A172 (cell line): Measurements from ENCODE around the gene CALM1. TPM values are rescaled to one million over a fixed set of nuclear protein-coding genes. Genes with fewer than 3 reads are reported as not detected.

ENCODE experiments used
- DNase-seq: peaks from one replicate; pipeline ENCODE4 v3.0.0-alpha.2; 2015; ENCODE audit warnings: low spot score
- total RNA-seq: library from RNA; depleted of rRNA; stranded (reverse); fragments of >200 nt; shearing (Covaris generic); gene quantifications from 2 replicates; pipeline ENCODE4 v1.2.3, GENCODE V29; 2014

Gene CALM1
- total RNA-seq, 1 experiment from 2014 or later = 420 TPM

- DNase-seq = no peak
Measured at GRCh38 chr14:90442388-90442787, 45.6 kb downstream of the CALM1 start.

- DNase-seq = no peak
Measured at GRCh38 chr14:90443161-90444076, 46.6 kb downstream of the CALM1 start.

DNA sequence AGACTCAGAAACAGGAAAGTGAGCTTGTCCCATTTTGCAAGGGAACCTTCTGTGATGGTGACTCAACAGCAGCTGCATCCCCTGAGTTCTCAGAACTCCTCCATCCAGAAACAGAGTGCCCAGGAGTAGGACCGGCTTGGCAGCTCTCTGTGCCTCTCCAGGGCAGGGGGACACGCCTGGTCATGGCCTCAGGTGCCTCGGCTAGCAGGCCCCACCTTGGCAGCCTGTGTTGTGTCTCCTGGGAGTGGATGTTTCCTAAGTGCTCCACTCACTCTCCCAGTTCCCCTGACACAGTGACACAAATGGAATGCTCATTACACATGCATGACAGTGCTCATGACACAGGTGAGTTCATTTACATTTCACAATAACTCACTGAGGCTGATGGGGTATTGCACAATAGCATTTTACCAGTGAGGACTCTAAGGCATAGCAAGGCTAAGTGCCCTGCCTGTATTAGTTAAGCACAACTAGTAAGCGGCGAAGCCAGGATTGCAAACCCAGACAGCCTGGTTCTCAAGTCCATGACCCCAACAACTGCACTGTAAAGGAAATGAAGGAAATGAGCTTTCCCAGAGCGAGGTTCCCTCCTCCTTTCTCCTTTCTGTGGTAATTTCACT lies 47.4 kb downstream of the CALM1 start:
- no peak for DNase-seq

DNA sequence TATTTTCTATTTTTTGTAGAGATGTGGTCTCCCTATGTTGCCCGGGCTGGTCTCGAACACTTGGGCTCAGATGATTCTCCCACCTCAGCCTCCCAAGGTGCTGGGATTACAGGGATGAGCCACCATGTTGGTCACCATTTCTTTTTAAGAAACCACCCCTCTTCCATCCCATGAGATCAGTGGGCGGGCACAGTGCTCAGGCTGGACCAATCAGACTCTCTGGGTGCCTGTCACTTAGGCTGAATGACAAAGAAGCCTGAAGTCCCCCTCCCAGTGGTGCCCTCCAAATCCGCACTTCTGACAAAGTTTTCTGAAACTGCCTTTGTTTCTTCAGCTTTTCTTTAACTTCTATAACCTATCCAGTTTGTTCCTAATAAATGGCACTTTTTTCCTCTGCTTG lies 48.2 kb downstream of the CALM1 start:
- DNase-seq = no peak

GRCh38 chr14:90446405-90446804 lies 49.6 kb downstream of the CALM1 start:
- DNase-seq = no peak

GRCh38 chr14:90447720-90448497 lies 51.1 kb downstream of the CALM1 start:
- no peak for DNase-seq

GRCh38 chr14:90449411-90449810 lies 52.6 kb downstream of the CALM1 start:
- DNase-seq = no peak

DNA sequence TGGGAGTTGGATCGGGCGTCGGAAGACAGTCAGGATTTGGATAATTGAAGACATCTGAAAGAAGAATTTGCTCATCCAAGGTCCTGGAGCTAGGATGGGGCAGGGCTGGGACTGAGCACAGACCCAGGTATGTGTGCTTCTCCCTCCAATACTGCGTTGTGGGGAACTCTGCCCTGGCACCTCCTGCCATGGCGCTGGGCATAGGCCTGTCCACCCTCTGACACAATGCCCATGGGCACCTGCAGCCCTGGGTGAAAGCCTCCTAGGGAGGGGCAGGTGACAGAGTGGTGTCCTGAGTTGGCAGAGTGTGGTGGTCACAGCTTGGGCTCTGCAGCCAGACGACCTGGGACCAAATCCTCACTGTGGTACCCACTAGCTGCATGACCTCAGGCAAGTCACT lies 53.3 kb downstream of the CALM1 start:
- no peak for DNase-seq

- DNase-seq = no peak
Measured at GRCh38 chr14:90450667-90451066, 53.8 kb downstream of the CALM1 start.

- DNase-seq = no peak
Measured at GRCh38 chr14:90451443-90451842, 54.6 kb downstream of the CALM1 start.

DNA sequence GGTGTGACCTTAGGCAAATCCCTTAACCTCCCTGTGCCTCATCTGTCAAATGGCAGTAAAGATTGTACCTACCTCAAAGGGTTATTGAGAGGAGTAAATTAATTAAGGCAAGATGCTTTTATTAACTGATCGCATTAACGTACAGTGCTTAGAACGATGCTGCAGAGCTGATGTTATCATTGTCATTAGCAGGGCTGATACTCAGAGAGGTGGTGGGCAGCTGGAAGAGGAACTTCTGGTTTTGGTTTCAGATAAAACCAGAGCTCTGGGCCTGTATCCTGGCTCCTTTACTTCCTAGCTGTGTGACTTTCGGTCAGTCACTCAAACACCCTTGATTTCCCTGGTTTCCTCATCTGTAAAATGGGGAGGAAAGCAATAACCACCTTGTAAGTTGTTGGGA lies 55.1 kb downstream of the CALM1 start:
- no peak for DNase-seq

GRCh38 chr14:90452366-90452765 lies 55.5 kb downstream of the CALM1 start:
- DNase-seq = no peak

DNA sequence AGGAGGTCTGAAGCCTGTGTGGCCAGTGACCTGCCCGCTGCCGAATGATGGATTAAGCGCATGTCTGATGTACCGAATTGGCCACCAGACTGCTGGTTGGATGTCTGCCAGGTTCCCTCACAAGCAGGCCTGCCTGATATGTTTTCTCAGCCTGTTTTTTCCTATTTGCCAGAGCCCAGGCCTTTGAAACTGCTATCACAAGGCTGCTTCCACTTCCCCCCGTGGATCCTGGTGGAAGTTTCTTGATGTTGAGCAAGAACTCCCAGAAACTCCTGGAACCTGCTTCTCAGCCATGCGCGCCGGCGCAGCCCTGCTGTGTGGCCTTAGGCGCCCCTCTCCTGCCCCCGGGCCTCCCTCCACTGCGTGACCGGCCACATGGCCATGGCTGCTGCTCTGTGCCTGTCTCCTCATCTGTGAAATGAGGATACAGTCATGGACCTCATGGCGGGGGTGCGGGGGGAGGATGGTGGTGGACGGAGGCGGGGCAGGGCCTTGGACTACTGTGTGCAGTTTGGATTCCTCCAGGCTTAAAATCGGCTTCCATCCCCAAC lies 56.6 kb downstream of the CALM1 start:
- DNase-seq = no peak

DNA sequence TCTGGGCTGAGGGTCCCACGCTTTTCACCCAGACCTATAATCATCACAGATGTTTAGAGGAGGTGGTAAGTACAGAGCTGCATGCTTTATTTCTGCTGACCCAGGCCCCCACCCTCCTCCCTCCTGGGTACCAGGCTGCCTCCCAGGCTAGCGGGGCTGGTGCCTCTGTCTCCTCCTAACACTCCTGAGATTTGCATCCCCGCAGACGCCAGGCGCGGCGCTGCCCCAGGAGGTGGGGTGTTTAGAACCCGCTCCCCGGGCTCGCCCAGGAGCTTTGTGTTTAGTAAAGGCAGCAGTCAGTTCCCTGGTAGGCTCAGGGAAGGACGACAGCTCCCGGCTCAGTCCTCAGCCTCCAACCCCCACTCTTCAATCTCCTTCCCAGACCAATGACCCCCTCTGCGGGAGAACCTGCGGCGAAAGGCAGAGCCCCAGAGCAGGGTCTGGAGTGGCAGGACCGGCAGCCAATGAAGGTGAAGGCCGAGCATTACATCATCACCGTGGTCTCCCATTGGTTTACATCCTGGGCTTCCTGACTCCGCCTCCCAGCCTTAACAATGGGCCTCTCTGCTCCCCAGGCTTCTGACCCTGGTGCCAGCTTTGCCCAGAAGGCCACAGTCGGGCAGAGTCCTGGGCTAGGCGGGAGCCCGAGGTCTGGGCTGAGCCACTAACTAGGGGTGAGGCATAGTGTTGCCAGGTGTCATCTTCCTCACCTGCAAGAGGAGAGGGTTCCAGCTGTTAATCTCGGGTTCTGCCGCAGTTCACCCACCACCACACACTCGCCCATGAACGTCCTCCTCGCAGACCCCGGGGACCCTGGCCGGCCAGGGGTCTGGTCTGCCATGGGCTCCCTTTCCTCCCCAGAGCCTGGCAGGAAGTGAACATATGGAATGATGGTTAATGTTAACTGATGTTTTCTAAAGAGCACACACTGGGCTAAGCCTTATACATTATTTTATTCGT lies 57.5 kb downstream of the CALM1 start:
- peak; percentile 45 for DNase-seq

DNA sequence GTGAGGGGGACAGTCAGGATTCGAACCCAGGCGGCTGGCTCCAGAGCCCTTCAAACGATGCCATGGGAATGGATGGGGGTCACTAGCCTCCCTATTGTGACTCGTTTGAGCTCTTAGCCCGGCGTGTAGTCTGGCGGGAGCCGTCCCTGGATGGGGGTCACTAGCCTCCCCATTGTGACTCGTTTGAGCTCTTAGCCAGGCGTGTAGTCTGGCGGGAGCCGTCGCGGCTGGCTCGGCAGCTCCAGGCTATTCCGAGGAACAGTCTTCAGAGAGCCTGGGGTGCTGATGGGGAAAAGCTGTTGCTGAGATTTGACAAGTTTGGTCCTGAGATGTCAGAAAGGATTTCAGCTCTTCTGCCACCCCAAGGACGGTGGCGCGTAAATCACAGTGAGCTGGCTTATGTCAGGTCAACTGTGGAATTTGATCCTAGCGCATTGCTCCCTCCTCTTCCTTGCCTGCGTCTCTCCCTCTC lies 58.3 kb downstream of the CALM1 start:
- DNase-seq = no peak

DNA sequence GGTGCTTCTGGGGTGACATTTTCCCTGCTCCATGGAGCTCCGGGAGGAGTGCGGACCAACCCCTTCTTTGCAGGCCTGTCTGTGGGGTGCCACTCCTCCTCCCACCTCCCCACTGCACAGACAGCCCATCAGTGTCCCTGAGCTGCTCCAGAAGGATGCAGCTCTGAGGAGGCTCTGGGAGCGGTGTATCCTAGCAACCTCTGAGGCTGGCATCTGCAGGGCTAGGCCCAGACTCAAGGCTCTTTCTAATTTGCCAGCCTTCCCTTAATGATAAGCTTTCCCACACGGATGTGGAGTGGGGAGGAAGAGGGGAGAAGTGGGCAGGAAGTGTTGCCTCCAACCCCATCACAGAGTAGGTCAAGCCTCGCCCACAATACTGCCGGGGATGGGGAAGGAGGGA lies 59.7 kb downstream of the CALM1 start:
- DNase-seq = no peak

DNA sequence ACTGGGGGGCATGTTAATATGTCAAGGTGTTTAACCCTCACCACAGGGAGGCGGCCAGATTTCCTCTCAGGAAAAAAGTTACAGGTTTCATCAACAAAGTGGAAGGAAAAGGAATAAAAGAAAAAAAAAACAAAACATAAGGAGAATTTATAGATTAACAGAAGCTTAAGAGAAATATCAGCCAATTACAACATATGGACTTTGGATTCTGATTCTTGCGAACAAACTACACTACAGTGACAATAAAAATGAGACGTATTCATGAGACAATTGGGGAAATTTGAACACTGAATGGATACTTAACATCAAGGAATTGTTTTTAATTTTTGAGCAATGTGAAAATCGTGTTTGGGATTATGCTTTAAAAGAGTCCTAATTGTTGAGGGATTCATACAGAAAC lies 60.4 kb downstream of the CALM1 start:
- no peak for DNase-seq
